ENCODE results near the gene MARCHF7.
A peak's percentile ranks its signal among the peaks of the same experiment; 100 is the strongest.
"Not testable (repeated sequence)": the region's sequence is repeated elsewhere in the genome, so short reads cannot be mapped to it uniquely, and the experiment has no call there.

The MARCHF7 gene, protein sequence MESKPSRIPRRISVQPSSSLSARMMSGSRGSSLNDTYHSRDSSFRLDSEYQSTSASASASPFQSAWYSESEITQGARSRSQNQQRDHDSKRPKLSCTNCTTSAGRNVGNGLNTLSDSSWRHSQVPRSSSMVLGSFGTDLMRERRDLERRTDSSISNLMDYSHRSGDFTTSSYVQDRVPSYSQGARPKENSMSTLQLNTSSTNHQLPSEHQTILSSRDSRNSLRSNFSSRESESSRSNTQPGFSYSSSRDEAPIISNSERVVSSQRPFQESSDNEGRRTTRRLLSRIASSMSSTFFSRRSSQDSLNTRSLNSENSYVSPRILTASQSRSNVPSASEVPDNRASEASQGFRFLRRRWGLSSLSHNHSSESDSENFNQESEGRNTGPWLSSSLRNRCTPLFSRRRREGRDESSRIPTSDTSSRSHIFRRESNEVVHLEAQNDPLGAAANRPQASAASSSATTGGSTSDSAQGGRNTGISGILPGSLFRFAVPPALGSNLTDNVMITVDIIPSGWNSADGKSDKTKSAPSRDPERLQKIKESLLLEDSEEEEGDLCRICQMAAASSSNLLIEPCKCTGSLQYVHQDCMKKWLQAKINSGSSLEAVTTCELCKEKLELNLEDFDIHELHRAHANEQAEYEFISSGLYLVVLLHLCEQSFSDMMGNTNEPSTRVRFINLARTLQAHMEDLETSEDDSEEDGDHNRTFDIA

DNA sequence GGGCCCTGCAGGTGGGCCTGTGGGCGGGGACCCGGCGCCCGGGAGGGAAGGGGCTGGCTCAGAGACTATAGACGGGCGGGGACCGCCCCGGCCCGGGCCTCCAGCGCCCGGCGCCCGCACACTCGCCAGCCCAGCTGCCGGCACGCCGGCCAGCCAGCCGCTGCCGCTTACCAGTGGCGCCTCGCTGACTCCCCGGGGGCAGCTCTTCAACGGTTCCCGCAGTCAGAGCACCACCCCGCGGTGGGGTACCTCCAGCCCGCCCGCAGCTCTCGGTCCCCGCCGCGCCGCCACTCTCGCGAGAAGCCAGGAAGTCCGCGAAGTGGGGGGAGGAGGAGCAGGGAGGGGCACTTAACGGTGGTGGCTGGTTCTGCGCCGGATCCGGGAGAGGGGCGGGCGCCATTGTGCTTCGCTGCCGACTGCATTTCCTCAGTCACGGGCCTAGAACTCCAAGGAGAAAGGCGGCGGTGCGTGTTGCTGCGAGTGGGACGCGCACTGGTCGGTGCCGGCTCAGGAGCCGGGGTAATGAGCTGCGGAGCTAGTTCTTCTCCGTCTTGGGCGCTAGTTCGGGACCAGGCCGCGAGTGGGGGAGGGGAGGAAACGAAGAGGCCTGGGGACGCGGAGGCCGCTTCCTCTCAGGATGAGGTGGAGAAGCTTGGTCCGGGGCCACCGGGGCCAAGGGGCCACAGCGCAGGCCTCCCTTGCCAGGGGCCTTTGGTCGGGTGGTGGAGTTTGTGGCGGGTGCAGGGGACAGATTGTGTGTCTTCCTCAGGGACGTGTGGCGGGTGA is at the start of gene MARCHF7:
Gene MARCHF7 (plus strand): TSS at position 364 of the 786 bp plus-strand sequence. CDS start 16,517 bp downstream, outside the sequence.
- DNase-seq = peak; percentile 93

DNA sequence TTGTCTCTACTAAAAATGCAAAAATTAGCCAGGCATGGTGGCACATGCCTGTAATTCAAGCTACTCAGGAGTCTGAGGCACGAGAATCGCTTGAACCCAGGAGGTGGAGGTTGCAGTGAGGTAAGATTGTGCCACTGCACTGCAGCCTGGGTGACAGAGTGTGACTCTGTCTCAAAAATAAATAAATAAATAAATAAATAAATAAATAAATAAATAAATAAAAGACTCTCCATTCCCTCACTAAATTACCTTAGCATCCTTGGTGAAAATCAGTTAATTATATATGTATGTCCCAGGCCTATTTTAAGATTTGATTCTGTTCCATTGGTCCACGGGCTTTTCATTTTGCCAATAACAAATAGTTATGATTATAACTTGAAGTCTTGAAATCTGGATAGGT is 44.9 kb upstream of the MARCHF7 start:
- not testable (repeated sequence) for DNase-seq

DNA sequence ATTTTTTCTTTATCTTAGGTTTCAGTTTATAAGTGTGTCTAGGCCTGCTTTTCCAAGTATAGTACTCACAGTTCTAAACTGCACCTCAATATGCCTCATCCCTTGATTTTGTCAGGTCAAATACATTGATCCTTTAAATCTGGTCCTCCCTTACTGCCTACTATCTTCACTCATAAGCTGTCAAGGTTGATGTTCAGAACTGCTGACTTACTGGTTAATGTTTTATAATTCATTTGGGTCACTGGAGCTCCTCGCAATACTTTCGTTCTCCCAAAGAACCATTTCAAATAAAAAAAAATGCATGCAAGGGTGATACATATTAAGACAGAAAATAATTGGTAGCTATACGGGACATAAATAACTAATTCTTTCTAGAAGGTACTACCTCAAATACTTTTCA is 41.3 kb upstream of the MARCHF7 start:
- DNase-seq = no peak

DNA sequence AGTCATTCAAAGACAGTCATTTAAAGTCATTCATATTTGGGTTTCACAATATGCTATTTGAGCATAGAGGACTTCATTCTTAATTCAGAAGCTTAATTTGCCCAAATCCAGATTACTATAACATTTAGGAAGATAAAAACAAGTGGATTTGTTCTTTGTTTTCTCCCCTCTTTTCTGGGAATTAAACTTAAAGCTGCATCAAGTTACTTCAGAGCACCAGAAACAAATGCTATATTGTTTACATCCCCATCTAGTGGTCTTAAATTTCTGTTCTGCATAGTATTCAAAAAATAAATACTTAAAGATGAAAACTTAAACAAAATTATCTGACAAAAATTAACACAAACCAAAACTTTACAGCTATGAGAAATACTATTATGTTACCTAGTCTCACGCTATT is 34.7 kb upstream of the MARCHF7 start:
- DNase-seq = no peak

DNA sequence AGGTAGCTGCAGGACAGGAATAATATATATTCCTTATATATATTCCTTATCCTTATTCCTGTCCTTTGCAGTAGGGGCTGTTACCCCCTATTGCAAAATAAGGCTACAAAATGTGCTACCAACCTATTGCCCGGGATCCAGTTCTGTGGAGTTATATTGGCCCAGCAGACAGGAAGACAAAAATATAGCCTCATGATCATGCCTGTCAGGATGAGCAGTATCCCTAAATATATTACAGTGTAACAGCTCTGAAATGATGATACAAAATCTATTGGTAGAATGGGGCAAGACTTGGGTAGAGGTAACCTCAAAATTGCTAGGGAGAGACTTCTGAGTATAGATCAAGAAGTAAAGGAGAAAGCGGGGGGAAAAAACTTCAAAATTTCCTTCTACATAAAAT is 31.6 kb upstream of the MARCHF7 start:
- DNase-seq = no peak

DNA sequence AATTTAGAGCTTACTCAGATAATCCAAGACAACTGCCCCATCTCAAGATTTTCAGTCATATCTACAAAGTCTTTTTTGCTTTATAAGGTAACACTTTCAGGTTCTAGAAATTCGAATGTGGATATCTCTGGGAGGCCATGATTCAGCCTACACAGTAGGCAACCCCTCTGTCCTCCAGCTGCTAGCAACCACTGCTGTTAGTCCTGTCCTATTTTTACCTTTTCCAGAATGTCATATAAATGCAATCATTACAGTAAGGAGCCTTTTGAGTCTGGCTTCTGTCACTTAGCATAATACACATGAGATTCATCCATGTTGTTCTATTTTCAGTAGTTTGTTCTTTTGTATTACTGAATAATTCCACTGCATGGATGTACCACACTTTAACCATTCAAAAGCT is 28.5 kb upstream of the MARCHF7 start:
- no peak for DNase-seq

DNA sequence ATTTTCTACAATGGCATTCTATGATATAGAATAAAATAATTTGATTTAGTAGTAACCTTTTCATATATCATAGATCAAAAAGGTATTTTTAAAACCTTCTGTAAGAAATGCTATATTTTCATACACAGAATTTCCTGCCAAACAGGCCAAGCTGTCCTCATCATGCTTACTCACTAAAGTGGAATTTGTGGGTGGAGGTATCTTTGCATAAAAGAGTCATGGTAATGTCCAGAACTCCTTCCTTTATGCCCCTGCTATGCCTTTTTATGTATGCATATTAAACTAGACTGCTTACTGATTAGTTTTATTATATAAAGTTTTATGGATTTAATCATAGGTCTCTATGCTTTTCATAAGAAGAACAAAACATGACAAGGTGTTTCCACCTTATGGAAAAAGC is 27.5 kb upstream of the MARCHF7 start:
- DNase-seq = peak; percentile 23

DNA sequence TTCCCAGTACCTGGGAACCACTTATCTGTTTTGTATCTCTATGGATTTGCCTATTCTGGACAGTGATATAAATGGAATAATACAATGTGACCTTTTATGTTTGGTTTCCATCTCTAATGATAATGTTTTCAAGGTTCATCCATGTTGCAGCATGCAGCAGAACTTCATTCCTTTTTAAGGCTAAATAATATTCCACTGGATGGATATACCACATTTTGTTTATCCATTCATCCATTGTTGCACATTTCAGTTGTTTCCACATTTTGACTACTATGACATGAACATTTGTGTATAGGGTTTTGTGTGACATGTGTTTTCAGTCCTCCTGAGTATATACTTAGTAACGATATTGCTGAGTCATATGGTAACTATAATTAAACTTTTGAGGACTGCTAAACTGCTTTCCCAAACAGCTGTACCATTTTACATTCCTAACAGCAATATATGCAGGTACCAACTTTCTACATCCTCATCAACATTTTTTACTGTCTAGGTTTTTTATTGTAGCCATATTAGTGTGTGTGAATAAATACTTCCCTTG is 17.7 kb upstream of the MARCHF7 start:
- no peak for DNase-seq

DNA sequence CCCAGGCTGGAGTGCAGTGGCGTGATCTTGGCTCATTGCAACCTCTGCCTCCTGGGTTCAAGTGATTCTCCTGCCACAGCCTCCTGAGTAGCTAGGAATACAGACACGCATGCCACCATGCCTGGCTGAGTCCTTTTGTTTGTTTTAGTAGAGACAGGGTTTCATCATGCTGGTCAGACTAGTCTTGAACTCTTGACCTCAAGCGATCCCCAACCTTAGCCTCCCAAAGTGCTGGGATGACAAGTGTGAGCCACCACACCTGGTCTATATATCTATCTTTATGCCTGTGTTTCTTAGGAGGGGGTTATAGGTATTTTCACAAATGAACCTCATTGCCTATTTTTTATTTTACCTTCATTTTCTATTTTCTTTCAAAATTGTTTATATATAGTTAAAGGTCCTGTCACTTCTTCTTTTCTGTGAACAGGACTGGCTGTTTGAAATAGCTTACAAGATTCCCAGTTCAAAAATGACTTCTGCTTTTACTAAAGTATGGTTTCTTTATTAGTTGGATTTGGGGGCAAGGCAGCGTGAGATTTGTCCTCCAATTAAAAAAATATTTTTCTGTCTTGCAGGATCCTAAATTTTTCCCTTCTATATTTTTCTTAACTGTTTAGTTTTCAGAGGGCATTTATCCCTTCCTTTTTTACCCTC is 16.4 kb upstream of the MARCHF7 start:
- DNase-seq = no peak

DNA sequence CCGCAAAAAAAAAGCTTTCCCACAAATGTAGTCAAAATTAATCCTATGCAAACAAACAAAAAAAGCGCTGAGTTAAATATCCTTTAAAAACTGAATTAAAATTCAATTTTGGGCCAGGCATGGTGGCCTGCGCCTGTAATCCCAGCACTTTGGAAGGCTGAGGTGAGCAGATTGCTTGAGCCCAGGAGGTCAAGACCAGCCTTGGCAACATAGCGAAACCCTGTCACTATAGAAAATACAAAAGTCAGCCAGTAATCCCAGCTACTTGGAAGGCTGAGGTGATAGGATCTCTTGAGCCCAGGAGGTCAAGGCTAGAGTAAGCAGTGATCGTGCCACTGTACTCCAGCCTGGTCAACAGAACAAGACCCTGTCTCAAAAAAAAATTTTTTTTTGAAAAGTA is 8.8 kb upstream of the MARCHF7 start:
- DNase-seq = no peak

DNA sequence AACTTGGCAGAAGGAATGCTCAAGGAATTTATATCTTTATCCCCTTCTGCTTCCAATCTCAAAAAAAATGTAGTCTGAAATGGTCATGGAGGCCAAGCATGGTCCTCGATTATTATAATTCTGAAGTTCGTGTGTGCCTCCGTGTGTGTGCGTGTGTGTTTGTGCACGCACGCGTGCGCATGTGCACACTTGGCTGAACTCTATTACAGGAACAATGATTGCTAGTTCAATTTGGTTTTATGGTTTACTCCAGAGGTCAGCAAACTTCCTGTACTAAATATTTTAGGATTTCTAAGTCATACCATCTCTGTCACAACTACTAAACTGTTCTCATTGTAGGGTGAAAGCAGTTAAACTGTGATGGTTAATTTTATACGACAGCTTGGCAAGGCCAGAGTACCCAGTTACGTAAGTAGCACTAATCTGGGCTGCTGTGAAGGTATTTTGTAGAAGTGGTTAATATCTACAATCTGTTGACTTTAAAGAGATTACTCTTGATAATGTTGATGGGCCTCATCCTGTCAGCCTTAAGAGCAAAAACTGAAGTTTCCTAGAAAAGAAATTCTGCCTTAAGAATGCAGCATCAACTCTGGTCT is 5.8 kb upstream of the MARCHF7 start:
- no peak for DNase-seq

DNA sequence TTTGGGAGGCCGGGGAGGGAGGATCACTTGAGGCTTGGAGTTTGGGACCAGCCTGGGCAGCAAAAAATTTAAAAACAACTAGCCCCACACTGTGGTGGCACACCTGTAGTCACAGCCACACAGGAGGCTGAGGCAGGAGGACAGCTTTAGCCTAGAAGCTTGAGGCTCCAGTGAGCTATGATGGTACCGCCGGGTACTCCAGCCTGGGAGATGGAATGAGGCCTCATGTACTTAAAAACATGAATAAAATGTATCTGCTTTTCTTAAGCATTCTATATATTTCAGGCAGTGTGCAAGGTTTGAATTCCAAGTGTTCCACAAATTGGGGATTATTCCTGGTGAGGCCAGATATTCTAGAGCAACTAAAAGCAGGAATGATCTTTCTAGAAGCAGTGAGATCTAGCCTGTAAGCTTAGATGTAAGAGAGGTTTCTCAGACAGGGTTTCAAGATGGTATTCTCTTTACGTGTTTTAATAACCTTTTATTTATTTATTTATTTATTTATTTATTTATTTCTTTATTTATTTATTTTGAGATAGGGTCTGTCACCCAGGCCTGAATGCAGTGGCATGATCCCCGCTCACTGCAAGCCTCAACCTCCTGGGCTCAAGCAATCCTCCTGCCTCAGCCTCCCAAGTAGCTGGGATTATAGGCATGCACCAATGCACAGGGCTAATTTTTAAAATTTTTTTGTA is 4.1 kb upstream of the MARCHF7 start:
- no peak for DNase-seq

DNA sequence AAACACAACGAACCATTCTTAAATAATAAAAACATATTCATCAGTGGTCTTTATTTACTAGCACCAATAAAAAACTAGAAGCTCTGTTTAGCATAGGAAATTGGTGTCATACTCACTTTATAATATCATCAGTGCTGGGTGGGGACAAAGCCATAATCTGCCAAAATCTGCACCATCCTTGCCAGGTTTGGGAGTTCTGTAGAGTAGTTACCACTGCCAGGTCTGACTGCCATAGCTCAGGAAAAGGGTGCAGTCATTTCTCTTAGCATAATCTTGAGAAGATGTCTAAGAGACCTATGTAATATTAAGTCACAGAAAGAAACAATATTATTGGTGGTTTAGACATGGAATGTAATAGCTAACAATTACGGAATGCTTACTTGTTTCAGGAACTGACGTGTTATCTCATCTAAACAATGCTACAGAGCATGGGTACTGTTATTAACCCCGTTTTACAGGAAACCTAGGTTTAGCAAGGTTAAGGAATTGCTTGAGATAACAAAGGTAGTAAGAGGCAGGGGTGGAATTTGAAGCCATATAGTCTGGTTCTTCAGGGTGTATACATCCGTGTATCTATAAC is 1.6 kb upstream of the MARCHF7 start:
- DNase-seq = no peak

DNA sequence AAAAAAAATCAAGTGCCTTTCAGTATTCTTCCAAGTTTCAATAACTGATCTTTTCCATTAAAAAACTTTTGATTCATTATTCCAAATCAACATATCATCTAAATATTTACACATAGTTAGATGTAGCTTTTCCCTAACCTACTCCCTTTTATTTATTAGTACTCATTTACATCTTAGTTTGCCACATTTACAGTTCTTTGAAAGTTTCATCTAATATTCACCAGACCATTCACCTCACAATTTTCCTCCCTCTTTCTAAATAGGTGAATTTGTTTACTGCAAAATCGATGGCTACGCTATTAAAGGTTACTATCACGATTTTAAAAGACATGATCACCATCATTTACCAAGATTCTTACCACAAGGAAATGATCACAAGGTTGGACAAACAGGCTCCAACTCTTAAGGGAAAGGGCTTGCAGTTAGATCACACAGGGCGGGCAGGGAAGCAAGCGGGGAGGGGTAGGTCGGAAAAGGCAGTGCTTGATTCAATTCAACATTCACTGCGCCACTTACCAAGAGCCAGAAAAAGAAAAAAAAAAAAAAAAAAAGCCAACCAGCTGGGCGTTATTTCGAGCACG is 654 bp upstream of the MARCHF7 start:
- no peak for DNase-seq

DNA sequence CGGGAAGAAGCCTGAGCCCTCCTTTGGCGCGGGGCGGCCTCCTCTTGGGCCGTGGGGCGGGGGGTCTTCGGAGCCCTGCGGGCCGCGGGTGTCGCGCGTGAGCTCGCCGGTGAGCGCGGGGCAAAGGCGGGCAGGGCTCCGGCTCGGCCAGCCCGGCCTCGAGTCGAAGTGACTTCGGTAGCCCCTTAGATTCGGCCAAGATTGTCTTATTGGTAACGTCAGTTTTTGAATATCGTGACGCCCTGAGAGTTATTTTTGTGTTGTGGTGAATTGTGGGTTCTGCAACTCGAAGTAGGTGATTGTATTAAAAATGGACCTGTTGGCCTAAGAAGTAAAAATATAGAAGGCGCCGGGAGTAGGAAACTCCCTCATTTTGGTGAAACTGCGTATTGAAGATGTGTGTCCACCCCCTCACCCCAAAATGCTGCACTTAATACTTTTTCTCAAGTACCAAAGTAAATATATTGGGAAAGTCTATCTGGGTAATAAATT is 669 bp downstream of the MARCHF7 start:
- DNase-seq = no peak

DNA sequence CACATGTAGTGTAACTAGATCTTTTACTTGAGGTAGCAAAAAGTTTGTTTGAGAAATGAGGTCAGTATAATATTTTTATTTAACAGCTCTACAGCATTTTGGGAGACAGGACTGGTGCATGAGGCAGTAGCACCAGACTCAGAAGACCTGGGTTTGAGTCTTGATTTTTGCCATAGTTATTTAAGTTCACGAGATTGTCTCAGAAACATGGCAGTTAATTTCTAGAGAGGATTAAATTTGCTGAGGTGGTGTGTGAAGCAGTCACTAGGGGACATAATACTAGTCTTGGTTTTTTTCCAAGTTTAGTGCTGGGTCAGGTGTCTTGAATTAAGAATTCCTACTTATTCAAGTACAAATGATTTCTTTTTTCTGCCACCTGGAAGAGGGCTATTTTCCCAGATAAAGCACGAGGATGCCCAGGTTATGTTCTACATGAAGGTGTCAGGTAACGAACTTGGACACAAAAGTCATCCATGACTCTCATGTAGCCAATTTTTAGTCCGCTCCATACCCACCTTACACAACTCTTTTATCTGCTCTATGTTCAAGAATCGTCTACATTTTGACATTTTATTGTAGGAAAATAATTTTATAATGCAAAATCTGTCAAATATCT is 1.4 kb downstream of the MARCHF7 start:
- DNase-seq = no peak

DNA sequence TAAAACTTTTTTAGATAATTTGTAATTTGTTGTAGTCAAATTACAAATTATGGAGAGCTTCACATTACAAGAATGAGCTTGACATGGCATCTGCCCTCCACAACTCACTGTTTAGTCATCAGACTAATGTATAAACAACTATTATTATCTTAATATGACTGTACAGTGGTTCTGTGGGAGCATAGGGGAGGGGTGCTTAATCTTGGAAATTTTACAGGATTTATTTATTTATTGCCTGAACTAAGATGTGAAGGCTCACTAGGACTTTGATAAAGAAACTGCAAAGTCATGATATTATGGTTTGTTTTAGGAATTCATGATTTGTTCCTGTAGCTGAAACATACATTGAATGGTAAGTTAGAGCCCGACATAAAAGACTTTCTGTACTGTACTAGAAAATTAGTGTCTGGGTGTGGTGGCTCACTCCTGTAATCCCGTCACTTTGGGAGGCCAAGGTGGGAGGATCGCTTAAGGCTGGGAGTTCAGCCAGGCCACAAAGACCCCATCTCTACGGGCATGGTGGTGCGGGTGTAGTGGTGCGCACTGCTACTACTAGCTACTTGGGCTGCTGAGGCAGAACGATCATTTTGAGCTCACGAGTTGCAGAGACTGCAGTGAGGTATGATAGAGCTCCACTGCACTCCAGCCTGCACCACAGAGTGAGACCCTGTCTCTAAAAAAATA is 2.1 kb downstream of the MARCHF7 start:
- DNase-seq = peak; percentile 20

DNA sequence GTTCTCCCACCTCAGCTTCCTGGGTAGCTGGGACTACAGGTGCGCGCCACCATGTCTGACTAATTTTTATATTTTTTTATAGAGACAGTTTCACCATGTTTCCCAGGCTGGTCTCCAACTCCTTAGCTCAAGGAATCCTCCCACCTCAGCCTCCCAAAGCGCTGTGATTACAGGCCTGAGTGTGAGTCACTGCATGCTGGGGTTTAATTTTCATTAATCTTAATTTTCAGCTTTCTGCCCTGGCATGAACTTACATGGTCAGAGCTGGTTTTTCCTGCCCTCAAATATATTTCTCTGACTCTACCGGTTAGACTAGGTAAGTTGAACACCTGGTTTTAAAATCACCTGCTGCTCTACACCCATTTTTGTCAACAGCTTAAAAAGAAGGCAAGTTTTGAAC is 3.1 kb downstream of the MARCHF7 start:
- DNase-seq = no peak

DNA sequence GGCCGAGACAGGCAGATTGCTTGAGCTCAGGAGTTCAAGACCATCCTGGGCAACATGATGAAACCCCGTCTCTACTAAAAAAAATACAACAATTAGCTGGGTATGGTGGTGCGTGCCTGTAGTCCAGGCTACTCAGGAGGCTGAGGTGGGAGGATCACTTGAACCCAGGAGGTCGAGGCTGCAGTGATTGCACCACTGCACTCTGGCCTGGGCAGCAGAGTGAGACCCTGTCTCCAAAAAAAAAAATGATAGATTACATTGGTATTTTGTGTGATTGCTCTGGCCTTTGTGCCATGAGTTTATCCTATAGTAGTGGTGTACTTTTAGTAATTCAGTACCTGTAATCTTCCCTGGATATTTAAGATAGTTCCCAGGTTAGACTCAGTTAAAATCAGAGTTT is 4.1 kb downstream of the MARCHF7 start:
- DNase-seq = not testable (repeated sequence)

DNA sequence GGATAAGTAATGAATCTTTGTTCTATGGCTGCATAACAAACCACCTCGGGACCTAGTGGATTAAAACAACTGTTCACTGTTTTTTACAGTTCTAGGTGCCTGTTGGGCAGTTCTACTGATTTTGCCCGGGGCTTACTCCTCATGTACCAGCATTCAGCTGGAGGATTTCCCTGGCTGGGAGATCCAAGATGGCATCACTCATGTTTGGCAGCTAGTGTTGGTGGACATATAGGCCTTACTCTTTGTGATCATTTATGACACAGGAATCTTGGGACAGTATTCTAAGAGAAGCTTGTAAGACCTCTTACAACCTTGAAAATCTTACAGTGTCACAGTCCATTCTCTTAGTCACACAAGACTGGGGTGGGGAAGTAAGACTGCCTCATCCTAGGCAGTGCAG is 4.6 kb downstream of the MARCHF7 start:
- no peak for DNase-seq

All from amniotic stem cell (primary cell).